Activated CD4-positive, alpha-beta T cell treated with anti-CD3 and anti-CD28 coated beads for 36 hours (primary cell): ENCODE results near the gene HTR3C. TPM values are rescaled to one million over a fixed set of nuclear protein-coding genes. Genes with fewer than 3 reads are reported as not detected.
"Not testable (repeated sequence)": the region's sequence is repeated elsewhere in the genome, so short reads cannot be mapped to it uniquely, and the experiment has no call there.

Source experiments
- ATAC-seq: fragments of 200-7000 bp; cut with Tn5 transposase; one replicate; pipeline ENCODE4 v1.10.0; 2021; ENCODE audit warnings: mild to moderate bottlenecking, moderate library complexity
- CTCF ChIA-PET: fragments of 350-600 bp; sonication (Branson Sonifier 250); formaldehyde crosslinking; loops from one replicate; lab custom pipeline; 2021; ENCODE audit warnings: antibody characterized with exemption; lab: Charles Lee
- POLR2A ChIA-PET: fragments of 350-600 bp; sonication (Branson Sonifier 250); formaldehyde crosslinking; loops from one replicate; lab custom pipeline; 2021; ENCODE audit warnings: antibody characterized with exemption, inconsistent platforms; lab: Charles Lee
- DNase-seq: peaks from one replicate; pipeline ENCODE4 v3.0.0-alpha.2; 2020
- H3K27ac Mint-ChIP-seq: one replicate; pipeline ENCODE4 v1.8.0; 2021; ENCODE audit warnings: mixed read lengths
- H3K27me3 Mint-ChIP-seq: one replicate; pipeline ENCODE4 v1.8.0; 2021; ENCODE audit warnings: mixed read lengths
- H3K36me3 Mint-ChIP-seq: one replicate; pipeline ENCODE4 v1.8.0; 2021; ENCODE audit warnings: low read depth, mixed read lengths
- H3K4me1 Mint-ChIP-seq: one replicate; pipeline ENCODE4 v1.8.0; 2021; ENCODE audit warnings: mixed read lengths
- H3K4me3 Mint-ChIP-seq: one replicate; pipeline ENCODE4 v1.8.0; 2021; ENCODE audit warnings: mild to moderate bottlenecking, moderate library complexity, mixed read lengths
- H3K9me3 Mint-ChIP-seq: one replicate; pipeline ENCODE4 v1.8.0; 2021; ENCODE audit warnings: low read depth, mixed read lengths
- intact Hi-C, 2 experiments: fragments of 100-400 bp; cut with DNase I in 1 of 2; cut with micrococcal nuclease in 1 of 2; formaldehyde crosslinking; loops; one replicate each; pipeline versions ENCODE4 v1.14.2 to v1.15.1; 2022 to 2024; cut with DNase I, micrococcal nuclease
- total RNA-seq, 2 experiments: library from RNA; stranded (reverse); gene quantifications; one replicate each; pipeline ENCODE4 v1.2.3, GENCODE V29; 2021

Gene HTR3C
- total RNA-seq, 2 experiments from 2014 or later, result not detected

- H3K27ac Mint-ChIP-seq, result no peak overlapping the region
- H3K4me1 Mint-ChIP-seq, result peaks cover 15% of the 10 kb centered on the region
- ATAC-seq (no peak), DNase-seq (no peak)
- H3K4me3 Mint-ChIP-seq, result peak overlapping the region; percentile 98
- CTCF ChIA-PET, result interaction anchor here (0.7 to 3.4 kb wide), 7 partner anchors 10 to 261 kb away, joined by 3 to 20 read pairs (median 3); partner anchors contain the start of gene PARL
- POLR2A ChIA-PET, result no interaction called here
- intact Hi-C loops, result loop anchor here in 1 of 2 experiments (2.0 to 5.0 kb wide), 3 partner anchors 111 to 1224 kb away; partner anchors contain the start of genes ATP11B and KLHL6
- peaks cover 5% of the 10 kb centered on the region for H3K27me3 Mint-ChIP-seq
- no peaks in the 10 kb centered on the region for H3K9me3 Mint-ChIP-seq
- peaks cover 8% of the 10 kb centered on the region for H3K36me3 Mint-ChIP-seq
Measured at GRCh38 chr3:184016169-184016570, 36.7 kb upstream of the HTR3C start.

- H3K36me3 Mint-ChIP-seq, result peaks cover 8% of the 10 kb centered on the region
- DNase-seq, result peak; percentile 65
- ChIA-PET CTCF (interaction anchor here (0.6 to 3.4 kb wide), 13 partner anchors 11 to 262 kb away, joined by 3 to 20 read pairs (median 3); no protein-coding TSS in a partner anchor), POLR2A (interaction anchor here (0.5 kb wide), 1 partner anchor 329 kb away, joined by 3 read pairs; no protein-coding TSS in a partner anchor)
- no peaks in the 10 kb centered on the region for H3K9me3 Mint-ChIP-seq
- peaks cover 15% of the 10 kb centered on the region for H3K4me1 Mint-ChIP-seq
- peaks cover 9% of the 10 kb centered on the region for H3K27me3 Mint-ChIP-seq
- intact Hi-C loops, result loop anchor here (1.0 to 5.0 kb wide), 9 partner anchors 112 to 1225 kb away; partner anchors contain the start of genes AP2M1 (in 1 of the 2), ATP11B (in 1 of the 2), EEF1AKMT4 (in 1 of the 2) and EIF2B5 (in 1 of the 2)
- H3K27ac Mint-ChIP-seq, result peak overlapping the region; percentile 85
- ATAC-seq, result peak; percentile 76
- H3K4me3 Mint-ChIP-seq, result peak overlapping the region; percentile 98
Measured at GRCh38 chr3:184016811-184017671, 35.8 kb upstream of the HTR3C start.

GRCh38 chr3:184017672-184018423, 35.0 kb upstream of the HTR3C start, which contains the start of gene ABCC5:
Gene ABCC5 (minus strand): TSS chr3:184017884. CDS start chr3:184014392, 3,492 bp downstream.
- intact Hi-C loops, result loop anchor here (1.0 to 5.0 kb wide), 10 partner anchors 113 to 1226 kb away; partner anchors contain the start of genes ABCF3 (in 1 of the 2), AP2M1 (in 1 of the 2), ATP11B (in 1 of the 2) and EEF1AKMT4 (in 1 of the 2)
- Mint-ChIP-seq H3K27ac (peak within 1 kb of the TSS; percentile 85), H3K9me3 (no peaks in the 10 kb centered on the region), H3K27me3 (peaks cover 9% of the 10 kb centered on the region), H3K4me3 (peak within 1 kb of the TSS; percentile 98), H3K4me1 (peaks cover 17% of the 10 kb centered on the region), H3K36me3 (peaks cover 3% of the 10 kb centered on the region)
- peak; percentile 91 for DNase-seq
- peak; percentile 96 for ATAC-seq
- CTCF ChIA-PET, result interaction anchor here (0.6 to 1.4 kb wide), 13 partner anchors 12 to 353 kb away, joined by 3 to 8 read pairs (median 4); no protein-coding TSS in a partner anchor
- POLR2A ChIA-PET, result interaction anchor here (0.5 kb wide), 1 partner anchor 328 kb away, joined by 3 read pairs; no protein-coding TSS in a partner anchor

GRCh38 chr3:184018424-184018973, 34.3 kb upstream of the HTR3C start:
- CTCF ChIA-PET, result interaction anchor here (0.6 to 1.4 kb wide), 10 partner anchors 12 to 353 kb away, joined by 3 to 8 read pairs (median 4); no protein-coding TSS in a partner anchor
- Mint-ChIP-seq H3K36me3 (peaks cover 2% of the 10 kb centered on the region), H3K4me1 (peaks cover 17% of the 10 kb centered on the region), H3K27me3 (peaks cover 11% of the 10 kb centered on the region), H3K27ac (peak overlapping the region; percentile 85), H3K4me3 (peak overlapping the region; percentile 98), H3K9me3 (no peaks in the 10 kb centered on the region)
- POLR2A ChIA-PET, result no interaction called here
- DNase-seq, result no peak
- no peak for ATAC-seq
- intact Hi-C loops, result loop anchor here in 1 of 2 experiments (1.0 to 5.0 kb wide), 3 partner anchors 168 to 1226 kb away; partner anchors contain the start of genes ABCF3, ATP11B and KLHL6

- H3K9me3 Mint-ChIP-seq, result no peaks in the 10 kb centered on the region
- CTCF ChIA-PET, result interaction anchor here (1.2 kb wide), 2 partner anchors 8 to 12 kb away, joined by 3 to 5 read pairs; no protein-coding TSS in a partner anchor
- no peaks in the 10 kb centered on the region for H3K36me3 Mint-ChIP-seq
- DNase-seq, result no peak
- no peak for ATAC-seq
- intact Hi-C loops, result no loop called here
- no peak overlapping the region for H3K27ac Mint-ChIP-seq
- peaks cover 18% of the 10 kb centered on the region for H3K27me3 Mint-ChIP-seq
- POLR2A ChIA-PET, result no interaction called here
- no peak overlapping the region for H3K4me3 Mint-ChIP-seq
- H3K4me1 Mint-ChIP-seq, result peaks cover 2% of the 10 kb centered on the region
Measured at GRCh38 chr3:184022323-184022722, 30.5 kb upstream of the HTR3C start.

GRCh38 chr3:184025256-184025655, 27.6 kb upstream of the HTR3C start:
- CTCF ChIA-PET, result interaction anchor here (0.8 kb wide), 1 partner anchor 70 kb away, joined by 3 read pairs; no protein-coding TSS in a partner anchor
- H3K27ac Mint-ChIP-seq, POLR2A ChIA-PET: not testable (repeated sequence)

GRCh38 chr3:184028275-184028890, 24.5 kb upstream of the HTR3C start:
- H3K4me3 Mint-ChIP-seq, ATAC-seq, H3K27ac Mint-ChIP-seq, H3K36me3 Mint-ChIP-seq, CTCF ChIA-PET, H3K27me3 Mint-ChIP-seq, DNase-seq, H3K9me3 Mint-ChIP-seq, H3K4me1 Mint-ChIP-seq, intact Hi-C loops, POLR2A ChIA-PET: not testable (repeated sequence)

More at GRCh38 chr3:184025256-184025655, 27.6 kb upstream of the HTR3C start:
- H3K9me3 Mint-ChIP-seq, intact Hi-C loops, ATAC-seq, H3K36me3 Mint-ChIP-seq, H3K4me1 Mint-ChIP-seq, H3K4me3 Mint-ChIP-seq, DNase-seq: not testable (repeated sequence)
- peaks cover 16% of the 10 kb centered on the region for H3K27me3 Mint-ChIP-seq

GRCh38 chr3:184029443-184029842, 23.4 kb upstream of the HTR3C start:
- Mint-ChIP-seq H3K27ac (no peak overlapping the region), H3K4me1 (no peaks in the 10 kb centered on the region), H3K4me3 (no peak overlapping the region), H3K27me3 (peaks cover 10% of the 10 kb centered on the region), H3K36me3 (no peaks in the 10 kb centered on the region), H3K9me3 (no peaks in the 10 kb centered on the region)
- ChIA-PET CTCF (interaction anchor here (0.7 kb wide), 1 partner anchor 118 kb away, joined by 3 read pairs; no protein-coding TSS in a partner anchor), POLR2A (no interaction called here)
- ATAC-seq (no peak), DNase-seq (no peak)
- intact Hi-C loops, result no loop called here

GRCh38 chr3:184030536-184030935, 22.3 kb upstream of the HTR3C start:
- H3K36me3 Mint-ChIP-seq, result no peaks in the 10 kb centered on the region
- no peak overlapping the region for H3K27ac Mint-ChIP-seq
- ChIA-PET CTCF (no interaction called here), POLR2A (no interaction called here)
- no peak overlapping the region for H3K4me3 Mint-ChIP-seq
- intact Hi-C loops, result no loop called here
- H3K4me1 Mint-ChIP-seq, result no peaks in the 10 kb centered on the region
- H3K27me3 Mint-ChIP-seq, result peaks cover 7% of the 10 kb centered on the region
- DNase-seq, result no peak
- ATAC-seq, result no peak
- no peaks in the 10 kb centered on the region for H3K9me3 Mint-ChIP-seq

- H3K36me3 Mint-ChIP-seq, result no peaks in the 10 kb centered on the region
- ATAC-seq, result no peak
- no peaks in the 10 kb centered on the region for H3K9me3 Mint-ChIP-seq
- ChIA-PET POLR2A (no interaction called here), CTCF (no interaction called here)
- H3K27me3 Mint-ChIP-seq, result peaks cover 4% of the 10 kb centered on the region
- H3K4me3 Mint-ChIP-seq, result no peak within 1 kb of the TSS
- no peak for DNase-seq
- H3K4me1 Mint-ChIP-seq, result no peaks in the 10 kb centered on the region
- H3K27ac Mint-ChIP-seq, result no peak within 1 kb of the TSS
- intact Hi-C loops, result no loop called here
Measured at GRCh38 chr3:184031187-184031792, 21.6 kb upstream of the HTR3C start, which contains the start of gene HTR3D. Gene HTR3D (plus strand): TSS chr3:184031742. CDS start chr3:184031742, 0 bp downstream.
